Measurements from ENCODE around the gene COX19. TPM values are rescaled to one million over a fixed set of nuclear protein-coding genes. Genes with fewer than 3 reads are reported as not detected.

The COX19 gene
- polyA plus RNA-seq, 1 donor = 16.9 TPM

Other genes with a start within 250 kb of the COX19 start
- gene DNAAF5, start 248.8 kb downstream of the COX19 start, polyA plus RNA-seq (ENCODE audit: insufficient read length) = 37.6 TPM
- 33.7 TPM for gene PRKAR1B, start 248.3 kb downstream of the COX19 start, polyA plus RNA-seq (ENCODE audit: insufficient read length)
- 163 TPM for gene SUN1, start 143.1 kb downstream of the COX19 start, polyA plus RNA-seq (ENCODE audit: insufficient read length)
- 42.9 TPM for gene GET4, start 99.0 kb downstream of the COX19 start, polyA plus RNA-seq (ENCODE audit: insufficient read length)
- 11.0 TPM for gene ADAP1, start 20.9 kb downstream of the COX19 start, polyA plus RNA-seq (ENCODE audit: insufficient read length)
- gene CYP2W1, start 7.6 kb upstream of the COX19 start, polyA plus RNA-seq (ENCODE audit: insufficient read length) = 2.1 TPM
- gene GPR146, start 69.0 kb upstream of the COX19 start, polyA plus RNA-seq (ENCODE audit: insufficient read length) = 2.5 TPM
- gene GPER1, start 112.6 kb upstream of the COX19 start, polyA plus RNA-seq (ENCODE audit: insufficient read length) = 5.5 TPM
- gene ZFAND2A, start 184.6 kb upstream of the COX19 start, polyA plus RNA-seq (ENCODE audit: insufficient read length) = 22.5 TPM

Measured in left kidney (tissue), 1 donor.